Measurements from ENCODE around the gene CC2D2B. TPM values are rescaled to one million over a fixed set of nuclear protein-coding genes. Genes with fewer than 3 reads are reported as not detected.

Gene CC2D2B
- total RNA-seq, 2 donors from 2014 or later: 0.17 to 0.55 TPM

DNA sequence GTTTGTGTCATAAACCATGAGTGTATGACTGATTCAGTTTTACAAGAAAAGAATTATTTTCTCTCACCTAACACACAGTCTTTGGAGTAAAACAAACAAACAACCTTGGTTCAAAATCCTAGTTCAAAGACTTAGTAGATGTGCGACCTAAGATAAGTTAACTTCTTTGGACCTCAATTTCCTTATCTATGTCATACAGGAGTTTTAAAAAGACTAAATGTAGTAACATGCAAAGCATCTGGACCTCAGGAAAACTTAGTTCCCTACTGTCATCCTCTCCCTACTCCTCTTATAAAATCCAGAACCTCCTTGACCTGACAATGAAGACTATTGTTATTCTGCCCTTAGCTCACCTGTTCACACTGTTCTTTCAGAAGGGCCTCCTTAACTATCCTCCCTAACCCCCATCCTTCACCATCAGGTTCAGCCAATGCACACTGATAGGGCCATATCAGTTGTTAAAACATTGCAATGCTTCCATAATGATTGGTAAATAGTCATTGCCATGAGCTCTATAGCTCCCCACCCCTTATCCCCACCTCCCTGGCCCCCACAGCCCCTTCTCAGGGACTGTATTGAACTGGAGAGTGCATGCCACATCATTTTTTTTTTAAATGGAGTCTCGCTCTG is 106.8 kb downstream of the CC2D2B start:
- no peak for ATAC-seq
- Mint-ChIP-seq H3K4me3 (no peak overlapping the region), H3K4me1 (peaks cover 7% of the 10 kb centered on the region)

DNA sequence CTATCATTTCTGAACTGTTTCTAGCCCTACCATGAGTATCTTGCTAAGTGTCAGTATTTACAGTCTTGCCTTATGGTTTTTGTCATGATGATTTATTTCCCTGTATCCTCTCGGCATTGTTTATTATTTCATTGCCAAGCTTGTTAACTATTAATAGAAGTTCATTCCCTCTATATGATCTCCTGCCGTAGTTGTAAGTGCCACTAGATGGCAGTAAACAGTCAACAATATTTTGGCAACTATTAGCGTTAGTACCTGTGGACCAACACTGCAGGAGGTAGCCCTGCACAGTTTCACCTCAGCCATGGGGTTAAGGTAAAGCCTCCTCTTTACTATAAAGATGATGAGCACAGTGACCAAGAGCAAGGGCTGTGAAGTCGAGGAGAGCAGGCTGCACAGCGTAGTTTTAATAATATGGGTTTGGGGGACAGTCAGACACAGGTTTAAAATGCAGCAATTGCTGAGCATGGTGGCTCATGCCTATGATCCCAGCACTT is 109.5 kb downstream of the CC2D2B start:
- H3K36me3 Mint-ChIP-seq (ENCODE audit: low read depth): peaks cover 7% of the 10 kb centered on the region
- H3K4me1 Mint-ChIP-seq: peaks cover 7% of the 10 kb centered on the region
- H3K4me3 Mint-ChIP-seq: no peak overlapping the region
- DNase-seq (peak in 1 of 3 donors; percentile 19), ATAC-seq (peak; percentile 83)
- no peak overlapping the region for H3K27ac Mint-ChIP-seq
- H3K9me3 ChIP-seq (ENCODE audit: control insufficient read depth, low read length, poor library complexity, severe bottlenecking): no peaks in the 10 kb centered on the region
- peaks cover 35% of the 10 kb centered on the region for H3K27me3 Mint-ChIP-seq

More for the DNA sequence above, 106.8 kb downstream of the CC2D2B start:
- Mint-ChIP-seq H3K27ac (no peak overlapping the region), H3K27me3 (peaks cover 32% of the 10 kb centered on the region), H3K36me3 (ENCODE audit: low read depth) (peaks cover 3% of the 10 kb centered on the region)
- no peaks in the 10 kb centered on the region for H3K9me3 ChIP-seq (ENCODE audit: control insufficient read depth, low read length, poor library complexity, severe bottlenecking)
- DNase-seq: no peak

- Mint-ChIP-seq H3K27me3 (peaks cover 20% of the 10 kb centered on the region), H3K27ac (no peak overlapping the region), H3K4me3 (no peak overlapping the region), H3K4me1 (peaks cover 4% of the 10 kb centered on the region), H3K36me3 (ENCODE audit: low read depth) (peaks cover 8% of the 10 kb centered on the region)
- ATAC-seq: no peak
- H3K9me3 ChIP-seq (ENCODE audit: control insufficient read depth, low read length, poor library complexity, severe bottlenecking): no peaks in the 10 kb centered on the region
- no peak for DNase-seq
These were observed 113.6 kb downstream of the CC2D2B start for GRCh38 chr10:96021332-96021731.

- no peak overlapping the region for H3K4me3 Mint-ChIP-seq
- no peaks in the 10 kb centered on the region for H3K9me3 ChIP-seq (ENCODE audit: control insufficient read depth, low read length, poor library complexity, severe bottlenecking)
- ATAC-seq: no peak
These were observed 115.0 kb downstream of the CC2D2B start for GRCh38 chr10:96022739-96023138.

DNA sequence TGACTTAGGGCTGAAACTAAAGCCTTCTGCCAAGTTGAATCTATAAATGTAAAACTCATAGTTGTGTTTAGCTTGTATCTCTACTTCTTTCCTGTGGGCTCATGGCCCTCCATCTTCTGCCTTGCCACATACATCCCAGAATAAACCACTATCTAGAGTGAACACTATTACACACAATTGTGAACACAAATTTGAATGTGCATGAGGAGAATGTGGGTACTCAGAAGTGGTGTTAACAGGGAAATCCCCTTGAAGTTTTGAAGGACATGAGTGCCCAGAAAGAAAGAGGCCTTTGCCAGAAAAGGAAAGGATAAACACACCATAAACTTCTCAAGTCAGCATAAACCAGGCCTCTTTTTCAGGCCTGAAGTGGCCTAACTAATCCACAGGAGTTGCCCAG is 115.4 kb downstream of the CC2D2B start:
- no peak for DNase-seq
- Mint-ChIP-seq H3K4me3 (no peak overlapping the region), H3K27ac (no peak overlapping the region), H3K27me3 (peaks cover 13% of the 10 kb centered on the region), H3K36me3 (ENCODE audit: low read depth) (peaks cover 8% of the 10 kb centered on the region), H3K4me1 (no peaks in the 10 kb centered on the region)
- no peak for ATAC-seq
- no peaks in the 10 kb centered on the region for H3K9me3 ChIP-seq (ENCODE audit: control insufficient read depth, low read length, poor library complexity, severe bottlenecking)

More at GRCh38 chr10:96022739-96023138, 115.0 kb downstream of the CC2D2B start:
- Mint-ChIP-seq H3K36me3 (ENCODE audit: low read depth) (peaks cover 8% of the 10 kb centered on the region), H3K4me1 (no peaks in the 10 kb centered on the region), H3K27ac (no peak overlapping the region), H3K27me3 (peaks cover 13% of the 10 kb centered on the region)
- DNase-seq: no peak

GRCh38 chr10:96025566-96025965 is 117.8 kb downstream of the CC2D2B start:
- Mint-ChIP-seq H3K4me3 (no peak overlapping the region), H3K27ac (no peak overlapping the region), H3K4me1 (no peaks in the 10 kb centered on the region), H3K36me3 (ENCODE audit: low read depth) (peaks cover 5% of the 10 kb centered on the region), H3K27me3 (peaks cover 11% of the 10 kb centered on the region)
- DNase-seq: no peak
- H3K9me3 ChIP-seq (ENCODE audit: control insufficient read depth, low read length, poor library complexity, severe bottlenecking): no peaks in the 10 kb centered on the region
- ATAC-seq: peak; percentile 41

DNA sequence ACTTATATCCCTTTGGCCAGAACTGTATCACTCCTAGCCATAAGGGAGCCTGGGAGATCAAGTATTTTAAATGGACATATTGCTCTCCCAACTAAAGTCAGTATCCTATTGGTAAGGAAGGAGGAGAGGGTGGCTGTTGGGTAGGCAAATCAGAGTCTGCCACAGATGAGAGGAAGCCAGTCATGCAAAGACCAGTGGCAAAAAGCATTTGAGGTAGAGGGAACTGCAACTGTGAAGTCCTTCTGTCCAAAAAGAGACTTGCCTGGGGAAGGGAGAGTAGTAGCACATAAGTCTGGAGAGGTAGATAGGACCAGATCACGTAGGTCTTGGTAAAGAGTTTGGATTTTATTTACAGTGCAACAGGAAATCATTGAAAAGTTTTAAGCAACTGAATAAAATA is 126.8 kb downstream of the CC2D2B start:
- Mint-ChIP-seq H3K4me1 (peaks cover 2% of the 10 kb centered on the region), H3K36me3 (ENCODE audit: low read depth) (peaks cover 11% of the 10 kb centered on the region)
- no peak for ATAC-seq

DNA sequence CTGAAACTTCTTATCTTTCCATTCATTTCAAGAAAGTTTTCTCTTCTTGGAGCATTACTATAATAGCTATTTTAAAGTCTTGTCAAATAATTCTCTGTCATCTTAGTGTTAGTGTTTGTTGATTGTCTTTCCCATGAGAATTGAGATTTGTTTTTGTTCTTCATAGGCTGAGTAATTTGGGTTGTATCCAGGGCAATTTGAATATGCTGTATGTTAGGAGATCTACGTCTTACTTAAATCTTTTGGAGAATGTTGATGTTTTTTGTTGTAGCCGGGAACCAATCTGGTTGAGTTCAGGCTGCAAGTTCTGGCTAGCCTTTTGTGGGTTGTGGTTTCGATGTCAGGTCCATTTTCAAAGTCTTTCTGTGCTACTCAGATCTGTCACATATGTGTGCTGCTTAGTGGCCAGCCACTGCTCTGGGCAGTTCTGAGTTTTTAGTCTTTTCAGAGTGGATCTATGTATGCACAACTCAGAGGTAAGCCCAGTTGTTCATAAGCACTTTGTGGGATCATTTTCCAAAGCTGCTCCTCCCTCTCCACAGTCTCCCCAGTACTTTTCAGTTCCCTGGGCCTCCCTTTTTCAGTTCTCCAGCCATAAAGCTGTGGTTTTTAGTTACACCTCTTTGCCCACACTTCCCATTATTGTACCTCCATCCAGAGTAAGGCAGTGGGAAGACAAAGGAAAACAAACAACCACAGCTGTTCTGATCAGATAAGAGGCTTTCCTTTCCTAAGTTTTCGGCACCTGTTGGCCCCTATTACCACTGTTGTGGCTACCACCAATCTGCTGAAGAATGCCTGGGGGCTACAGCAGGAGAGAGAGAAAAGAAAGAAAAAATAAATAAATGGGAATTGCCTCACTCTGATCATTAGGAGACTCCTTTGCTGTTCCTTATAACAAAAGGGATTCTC is 131.0 kb downstream of the CC2D2B start:
- H3K9me3 ChIP-seq (ENCODE audit: control insufficient read depth, low read length, poor library complexity, severe bottlenecking): no peaks in the 10 kb centered on the region
- H3K4me3 Mint-ChIP-seq: no peak overlapping the region
- H3K27ac Mint-ChIP-seq: no peak overlapping the region

More for the DNA sequence above, 126.8 kb downstream of the CC2D2B start:
- Mint-ChIP-seq H3K27ac (no peak overlapping the region), H3K4me3 (no peak overlapping the region), H3K27me3 (peaks cover 34% of the 10 kb centered on the region)
- no peaks in the 10 kb centered on the region for H3K9me3 ChIP-seq (ENCODE audit: control insufficient read depth, low read length, poor library complexity, severe bottlenecking)
- no peak for DNase-seq

GRCh38 chr10:96041146-96041545 is 133.4 kb downstream of the CC2D2B start:
- H3K4me3 Mint-ChIP-seq: no peak overlapping the region
- no peak for DNase-seq
- ATAC-seq: no peak

More for the DNA sequence above, 131.0 kb downstream of the CC2D2B start:
- DNase-seq: no peak
- peaks cover 11% of the 10 kb centered on the region for H3K36me3 Mint-ChIP-seq (ENCODE audit: low read depth)
- no peak for ATAC-seq
- H3K27me3 Mint-ChIP-seq: peaks cover 23% of the 10 kb centered on the region
- peaks cover 7% of the 10 kb centered on the region for H3K4me1 Mint-ChIP-seq

DNA sequence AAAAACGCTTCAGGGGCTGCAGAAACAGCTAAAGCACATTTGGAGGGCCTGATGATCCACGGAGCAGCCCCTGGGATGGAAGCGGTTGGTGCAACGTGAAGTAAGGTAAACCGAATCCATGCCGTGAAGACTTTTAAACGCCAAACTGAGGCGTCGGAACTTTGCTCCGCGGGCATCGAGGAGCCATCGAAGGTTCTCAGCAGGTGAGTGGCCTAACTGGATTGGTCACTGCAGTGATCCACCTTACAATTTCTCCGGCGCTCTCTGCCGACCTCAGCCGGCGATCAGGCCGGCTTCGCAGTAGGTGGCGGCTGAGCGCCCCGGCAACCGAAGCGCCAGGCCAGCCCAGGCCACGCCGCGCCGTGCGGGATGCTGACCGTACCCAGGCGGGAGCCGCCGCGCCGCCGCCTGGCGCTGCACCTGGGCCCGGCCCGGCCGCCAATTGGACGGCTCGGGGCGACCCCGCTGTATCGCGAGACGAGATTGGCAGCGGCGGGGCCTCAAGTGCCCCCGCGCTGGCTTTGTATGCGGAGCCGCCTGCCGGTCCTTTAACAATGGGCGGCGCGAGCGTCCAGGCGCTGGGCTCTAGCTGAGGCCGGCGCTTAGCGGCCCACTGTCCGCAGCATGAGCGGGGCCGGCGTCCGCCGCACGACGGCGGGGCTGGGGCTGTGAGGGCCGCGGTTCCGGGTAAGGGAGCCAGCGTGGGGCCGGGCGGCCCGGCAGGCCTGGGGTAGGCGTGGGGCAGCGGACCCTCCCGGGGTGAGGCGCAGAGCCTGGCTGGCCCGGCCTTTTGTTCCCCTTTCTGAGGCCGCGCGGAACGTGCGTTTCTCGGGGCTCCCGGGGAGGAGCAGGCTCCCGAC is 135.5 kb downstream of the CC2D2B start, which contains the start of gene CCNJ:
Gene CCNJ, plus strand, starts transcription at position 551 of the 860 bp plus-strand sequence. CDS start 811 bp downstream, outside the sequence.
- peaks cover 29% of the 10 kb centered on the region for H3K4me1 Mint-ChIP-seq
- peak; percentile 90 for ATAC-seq
- peak within 1 kb of the TSS; percentile 93 for H3K4me3 Mint-ChIP-seq
- H3K9me3 ChIP-seq (ENCODE audit: control insufficient read depth, low read length, poor library complexity, severe bottlenecking): no peaks in the 10 kb centered on the region
- peak within 1 kb of the TSS; percentile 76 for H3K27ac Mint-ChIP-seq
- peak; percentile 70 to 78 (median 72) for DNase-seq
- peaks cover 6% of the 10 kb centered on the region for H3K36me3 Mint-ChIP-seq (ENCODE audit: low read depth)
- H3K27me3 Mint-ChIP-seq: peaks cover 9% of the 10 kb centered on the region

More at GRCh38 chr10:96041146-96041545, 133.4 kb downstream of the CC2D2B start:
- peaks cover 10% of the 10 kb centered on the region for H3K36me3 Mint-ChIP-seq (ENCODE audit: low read depth)
- H3K27ac Mint-ChIP-seq: no peak overlapping the region
- H3K27me3 Mint-ChIP-seq: peaks cover 23% of the 10 kb centered on the region
- H3K9me3 ChIP-seq (ENCODE audit: control insufficient read depth, low read length, poor library complexity, severe bottlenecking): no peaks in the 10 kb centered on the region
- H3K4me1 Mint-ChIP-seq: peaks cover 15% of the 10 kb centered on the region

GRCh38 chr10:96043893-96044715 is 136.3 kb downstream of the CC2D2B start:
- H3K4me1 Mint-ChIP-seq: peaks cover 34% of the 10 kb centered on the region
- peak; percentile 18 to 29 (median 23) for DNase-seq
- H3K9me3 ChIP-seq (ENCODE audit: control insufficient read depth, low read length, poor library complexity, severe bottlenecking): no peaks in the 10 kb centered on the region
- peaks cover under 1% of the 10 kb centered on the region for H3K27me3 Mint-ChIP-seq
- H3K36me3 Mint-ChIP-seq (ENCODE audit: low read depth): peaks cover 2% of the 10 kb centered on the region
- H3K27ac Mint-ChIP-seq: peak overlapping the region; percentile 45
- peak overlapping the region; percentile 93 for H3K4me3 Mint-ChIP-seq
- peak; percentile 51 for ATAC-seq

GRCh38 chr10:96044736-96045135 is 137.0 kb downstream of the CC2D2B start:
- peak overlapping the region; percentile 45 for H3K27ac Mint-ChIP-seq
- no peaks in the 10 kb centered on the region for H3K27me3 Mint-ChIP-seq
- peaks cover 40% of the 10 kb centered on the region for H3K4me1 Mint-ChIP-seq
- DNase-seq (no peak), ATAC-seq (no peak)
- H3K9me3 ChIP-seq (ENCODE audit: control insufficient read depth, low read length, poor library complexity, severe bottlenecking): no peaks in the 10 kb centered on the region
- H3K36me3 Mint-ChIP-seq (ENCODE audit: low read depth): peaks cover 2% of the 10 kb centered on the region
- peak overlapping the region; percentile 93 for H3K4me3 Mint-ChIP-seq

Measured in T-helper 17 cell (primary cell).